RWPE2 (cell line): ENCODE results near the gene HMCES.
"Not testable (repeated sequence)": the region's sequence is repeated elsewhere in the genome, so short reads cannot be mapped to it uniquely, and the experiment has no call there.

Experiments used
- ATAC-seq: fragments of 200-7000 bp; cut with Tn5 transposase; 3 replicates; pipeline ENCODE4 v1.9.1; 2021; ENCODE audit warnings: low read depth
- DNase-seq: peaks from one replicate; pipeline ENCODE4 v3.0.0-alpha.2; 2020; ENCODE audit warnings: low spot score
- H3K27ac ChIP-seq: fragments of 450-650 bp; 2 replicates; pipeline ENCODE4 v1.5.1; 2017; ENCODE audit warnings: mild to moderate bottlenecking; ENCODE audit not compliant: poor library complexity, severe bottlenecking
- H3K27me3 ChIP-seq: fragments of 250-450 bp; sonication (Bioruptor Pico); 2 replicates; pipeline ENCODE4 v1.5.1; 2021; ENCODE audit warnings: mild to moderate bottlenecking, moderate library complexity; ENCODE audit not compliant: insufficient read depth, poor library complexity, severe bottlenecking
- H3K36me3 ChIP-seq: fragments of 250-450 bp; sonication (Bioruptor Pico); 2 replicates; pipeline ENCODE4 v1.5.1; 2020; ENCODE audit warnings: low read depth, mild to moderate bottlenecking, moderate library complexity
- H3K4me1 ChIP-seq: fragments of 250-450 bp; sonication (Bioruptor Pico); 2 replicates; pipeline ENCODE4 v1.5.1; 2021; ENCODE audit warnings: mild to moderate bottlenecking, moderate library complexity; ENCODE audit not compliant: insufficient read depth, poor library complexity, severe bottlenecking
- H3K4me3 ChIP-seq: fragments of 250-450 bp; sonication (Bioruptor Pico); 2 replicates; pipeline ENCODE4 v1.5.1; 2021; ENCODE audit warnings: mild to moderate bottlenecking, moderate library complexity; ENCODE audit not compliant: severe bottlenecking
- H3K9me3 ChIP-seq: fragments of 250-450 bp; sonication (Bioruptor Pico); 2 replicates; pipeline ENCODE4 v1.5.1; 2021; ENCODE audit warnings: mild to moderate bottlenecking, moderate library complexity; ENCODE audit not compliant: severe bottlenecking
- CTCF ChIP-seq: fragments of 450-650 bp; IDR thresholded peaks from one replicate; pipeline ENCODE4 v1.5.1; 2017; ENCODE audit warnings: mild to moderate bottlenecking, moderate library complexity; ENCODE audit not compliant: poor library complexity, severe bottlenecking

The HMCES gene

GRCh38 chr3:129259612-129260477 is 18.8 kb upstream of the HMCES start:
- Histone ChIP-seq H3K4me3 (no peak overlapping the region), H3K36me3 (peaks cover 97% of the 10 kb centered on the region), H3K4me1 (no peaks in the 10 kb centered on the region), H3K9me3 (no peaks in the 10 kb centered on the region), H3K27ac (no peak overlapping the region), H3K27me3 (no peaks in the 10 kb centered on the region)
- peak; percentile 21 for DNase-seq
- ATAC-seq, result no peak
- TF ChIP-seq CTCF, result no peak

GRCh38 chr3:129260606-129261005 is 18.1 kb upstream of the HMCES start:
- Histone ChIP-seq H3K9me3 (no peaks in the 10 kb centered on the region), H3K36me3 (peaks cover 97% of the 10 kb centered on the region), H3K27me3 (no peaks in the 10 kb centered on the region), H3K4me3 (no peak overlapping the region), H3K27ac (no peak overlapping the region), H3K4me1 (no peaks in the 10 kb centered on the region)
- ATAC-seq (no peak), DNase-seq (no peak)
- no peak for TF ChIP-seq CTCF

GRCh38 chr3:129261894-129262293 is 16.8 kb upstream of the HMCES start:
- no peaks in the 10 kb centered on the region for H3K4me1 ChIP-seq
- TF ChIP-seq CTCF, result no peak
- peaks cover 97% of the 10 kb centered on the region for H3K36me3 ChIP-seq
- no peaks in the 10 kb centered on the region for H3K9me3 ChIP-seq
- no peak overlapping the region for H3K27ac ChIP-seq
- H3K4me3 ChIP-seq, result no peak overlapping the region
- no peaks in the 10 kb centered on the region for H3K27me3 ChIP-seq
- ATAC-seq (no peak), DNase-seq (peak; percentile 10)

- H3K9me3 ChIP-seq, result no peaks in the 10 kb centered on the region
- H3K4me1 ChIP-seq, result no peaks in the 10 kb centered on the region
- TF ChIP-seq CTCF, result no peak
- ATAC-seq (no peak), DNase-seq (no peak)
- peaks cover 97% of the 10 kb centered on the region for H3K36me3 ChIP-seq
- H3K27ac ChIP-seq, result no peak overlapping the region
- no peaks in the 10 kb centered on the region for H3K27me3 ChIP-seq
- no peak overlapping the region for H3K4me3 ChIP-seq
Observed at GRCh38 chr3:129263161-129263910, 15.3 kb upstream of the HMCES start.

GRCh38 chr3:129264994-129265393 is 13.7 kb upstream of the HMCES start:
- not testable (repeated sequence) for H3K4me1 ChIP-seq, H3K9me3 ChIP-seq, H3K4me3 ChIP-seq, DNase-seq, H3K27ac ChIP-seq, ATAC-seq, H3K27me3 ChIP-seq
- H3K36me3 ChIP-seq, result peaks cover 97% of the 10 kb centered on the region
